ENCODE data around the gene OLIG3.

Gene OLIG3

DNA sequence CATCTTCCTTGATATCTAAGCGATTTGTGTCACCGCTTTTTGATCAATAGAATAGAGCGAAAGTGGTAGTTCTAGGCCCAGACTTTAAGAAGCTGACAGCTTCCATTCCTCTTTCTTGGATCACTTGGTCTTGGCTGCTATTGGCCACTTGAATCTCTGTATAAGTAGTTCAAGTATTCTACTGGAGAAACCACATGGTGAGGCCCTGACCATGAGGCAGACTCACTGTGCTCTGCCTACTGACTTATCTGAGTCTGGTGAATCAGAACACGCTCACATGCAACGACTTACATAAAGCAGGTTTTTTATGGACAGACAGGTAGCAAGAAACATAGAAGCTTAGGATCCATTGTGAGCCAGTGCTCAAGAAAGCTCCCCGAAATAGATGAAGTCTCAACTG, 27.0 kb downstream of the OLIG3 start:
- Histone ChIP-seq H3K4me3 (ENCODE audit: low read length, poor library complexity, severe bottlenecking) (no peak overlapping the region), H3K9me3 (ENCODE audit: insufficient read depth, low read depth, low read length) (no peaks in the 10 kb centered on the region), H2AFZ (ENCODE audit: low read length) (no peak overlapping the region), H3K79me2 (ENCODE audit: insufficient read depth, low read length) (no peaks in the 10 kb centered on the region), H3K4me1 (ENCODE audit: insufficient read depth, low read length, poor library complexity, severe bottlenecking) (no peaks in the 10 kb centered on the region), H3K4me2 (ENCODE audit: low read depth, low read length, poor library complexity, severe bottlenecking) (no peak overlapping the region), H4K20me1 (ENCODE audit: insufficient read depth, low read length, poor library complexity, severe bottlenecking) (no peaks in the 10 kb centered on the region), H3F3A (ENCODE audit: low read depth) (no peaks in the 10 kb centered on the region), H3K36me3 (ENCODE audit: insufficient read depth, low read length) (no peaks in the 10 kb centered on the region), H3K9me2 (replicated peaks; ENCODE audit: low read depth, low read length) (no peaks in the 10 kb centered on the region), H3K27me3 (ENCODE audit: insufficient read depth, low read length, poor library complexity, severe bottlenecking) (no peaks in the 10 kb centered on the region), H3K9ac (ENCODE audit: low read depth, low read length, poor library complexity, severe bottlenecking) (no peak overlapping the region)
- TF ChIP-seq EZH2phosphoT487 (IDR thresholded peaks at IDR 0.05; ENCODE audit: borderline replicate concordance) = no peak
- TF ChIP-seq CTCF (conservative IDR thresholded peaks at IDR 0.05; ENCODE audit: low read length) = no peak

GRCh38 chr6:137465378-137466009, 28.7 kb downstream of the OLIG3 start:
- H3K9ac ChIP-seq (ENCODE audit: low read depth, low read length, poor library complexity, severe bottlenecking) = no peak overlapping the region
- no peaks in the 10 kb centered on the region for H3K9me2 ChIP-seq (replicated peaks; ENCODE audit: low read depth, low read length)
- H3K9me3 ChIP-seq (ENCODE audit: insufficient read depth, low read depth, low read length) = no peaks in the 10 kb centered on the region
- no peaks in the 10 kb centered on the region for H3K79me2 ChIP-seq (ENCODE audit: insufficient read depth, low read length)
- TF ChIP-seq EZH2phosphoT487 (IDR thresholded peaks at IDR 0.05; ENCODE audit: borderline replicate concordance) = no peak
- no peak for TF ChIP-seq CTCF (conservative IDR thresholded peaks at IDR 0.05; ENCODE audit: low read length)
- H3K27me3 ChIP-seq (ENCODE audit: insufficient read depth, low read length, poor library complexity, severe bottlenecking) = no peaks in the 10 kb centered on the region
- H3K4me2 ChIP-seq (ENCODE audit: low read depth, low read length, poor library complexity, severe bottlenecking) = no peak overlapping the region
- no peaks in the 10 kb centered on the region for H3K4me1 ChIP-seq (ENCODE audit: insufficient read depth, low read length, poor library complexity, severe bottlenecking)
- H2AFZ ChIP-seq (ENCODE audit: low read length) = no peak overlapping the region
- H3K36me3 ChIP-seq (ENCODE audit: insufficient read depth, low read length) = no peaks in the 10 kb centered on the region
- no peak overlapping the region for H3K4me3 ChIP-seq (ENCODE audit: low read length, poor library complexity, severe bottlenecking)
- no peaks in the 10 kb centered on the region for H4K20me1 ChIP-seq (ENCODE audit: insufficient read depth, low read length, poor library complexity, severe bottlenecking)
- H3F3A ChIP-seq (ENCODE audit: low read depth) = no peaks in the 10 kb centered on the region

DNA sequence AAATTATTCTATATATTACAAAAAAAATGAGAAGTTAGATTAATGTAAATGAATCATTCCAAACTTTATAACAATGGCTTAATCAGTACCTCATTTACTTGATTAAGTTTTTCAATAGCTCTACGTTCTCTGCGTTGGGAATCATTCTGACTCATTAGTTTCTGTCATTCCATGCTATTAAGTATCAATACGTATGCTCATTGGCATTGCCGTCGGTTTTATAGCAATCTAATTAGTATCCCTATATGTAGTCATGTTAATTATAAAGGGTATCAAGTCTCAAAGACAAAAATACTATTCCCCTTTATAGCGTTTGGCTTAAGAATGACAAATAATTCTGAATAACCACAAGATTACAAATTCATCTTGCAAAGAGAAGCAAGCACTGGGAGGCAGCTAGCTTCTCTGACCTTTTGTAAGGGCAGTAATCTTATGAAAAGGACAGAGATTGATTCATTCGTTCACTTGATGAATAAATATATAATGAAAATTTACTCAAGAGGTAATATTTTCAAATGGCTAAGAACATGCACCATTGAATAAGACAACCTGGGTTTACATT, 41.8 kb downstream of the OLIG3 start:
- H3K9ac ChIP-seq (ENCODE audit: low read depth, low read length, poor library complexity, severe bottlenecking) = no peak overlapping the region
- no peaks in the 10 kb centered on the region for H3K79me2 ChIP-seq (ENCODE audit: insufficient read depth, low read length)
- no peak overlapping the region for H3K4me2 ChIP-seq (ENCODE audit: low read depth, low read length, poor library complexity, severe bottlenecking)
- no peaks in the 10 kb centered on the region for H4K20me1 ChIP-seq (ENCODE audit: insufficient read depth, low read length, poor library complexity, severe bottlenecking)
- H3K4me1 ChIP-seq (ENCODE audit: insufficient read depth, low read length, poor library complexity, severe bottlenecking) = no peaks in the 10 kb centered on the region
- H3K9me2 ChIP-seq (replicated peaks; ENCODE audit: low read depth, low read length) = no peaks in the 10 kb centered on the region; the same call in 1 of the 2 replicates
- H3K36me3 ChIP-seq (ENCODE audit: insufficient read depth, low read length) = no peaks in the 10 kb centered on the region
- H3K9me3 ChIP-seq (ENCODE audit: insufficient read depth, low read depth, low read length) = no peaks in the 10 kb centered on the region
- H3K4me3 ChIP-seq (ENCODE audit: low read length, poor library complexity, severe bottlenecking) = no peak overlapping the region
- H2AFZ ChIP-seq (ENCODE audit: low read length) = no peak overlapping the region
- no peaks in the 10 kb centered on the region for H3K27me3 ChIP-seq (ENCODE audit: insufficient read depth, low read length, poor library complexity, severe bottlenecking)
- TF ChIP-seq CTCF (conservative IDR thresholded peaks at IDR 0.05; ENCODE audit: low read length) = no peak
- no peak for TF ChIP-seq EZH2phosphoT487 (IDR thresholded peaks at IDR 0.05; ENCODE audit: borderline replicate concordance)
- H3F3A ChIP-seq (ENCODE audit: low read depth) = no peaks in the 10 kb centered on the region

All from Loucy (cell line).